A549 (cell line): ENCODE data around the gene ERH. TPM values are rescaled to one million over a fixed set of nuclear protein-coding genes. Genes with fewer than 3 reads are reported as not detected.
A peak's percentile ranks its signal among the peaks of the same experiment; 100 is the strongest.

ENCODE experiments used
- CBX2 ChIP-seq: fragments of 200-600 bp; sonication (generic); IDR thresholded peaks from 2 replicates; pipeline ENCODE4 v1.6.1; 2016; ENCODE audit warnings: low read depth, mild to moderate bottlenecking, borderline replicate concordance
- CEBPB ChIP-seq, 2 experiments: fragments of >200 bp in 1 of 2; sonication (Bioruptor Twin) in 1 of 2; formaldehyde crosslinking in 1 of 2; IDR thresholded peaks; 2 replicates each; pipeline ENCODE4 v1.6.1; 2012 to 2016
- CTCF ChIP-seq: fragments of >200 bp; sonication (Bioruptor Twin); formaldehyde crosslinking; IDR thresholded peaks from 3 replicates; pipeline ENCODE4 v1.5.1; 2016
- EHF ChIP-seq: fragments of 250-450 bp; sonication (Bioruptor Pico); IDR thresholded peaks from 2 replicates; pipeline ENCODE4 v1.5.0; 2020; ENCODE audit warnings: mild to moderate bottlenecking
- EHMT2 ChIP-seq: fragments of 200-600 bp; sonication (generic); IDR thresholded peaks from 2 replicates; pipeline ENCODE4 v1.6.1; 2016; ENCODE audit warnings: antibody characterized with exemption, low read depth, mild to moderate bottlenecking, moderate library complexity
- EP300 ChIP-seq, 2 experiments: fragments of >200 bp; sonication (Bioruptor Twin); formaldehyde crosslinking; IDR thresholded peaks; 2 replicates in 1 of 2; 3 replicates in 1 of 2; pipeline ENCODE4 v1.6.1; 2016 to 2017
- HEYL ChIP-seq: fragments of 250-450 bp; sonication (Bioruptor Pico); IDR thresholded peaks from 2 replicates; pipeline ENCODE4 v1.8.0; 2021; ENCODE audit warnings: mild to moderate bottlenecking, moderate library complexity
- HMGXB4 ChIP-seq: fragments of 250-450 bp; sonication (Bioruptor Pico); IDR thresholded peaks from 2 replicates; pipeline ENCODE4 v1.5.0; 2021; ENCODE audit warnings: mild to moderate bottlenecking, moderate library complexity, borderline replicate concordance
- HOXA7 ChIP-seq: fragments of 250-450 bp; sonication (Bioruptor Pico); IDR thresholded peaks from 2 replicates; pipeline ENCODE4 v1.5.0; 2020; ENCODE audit warnings: mild to moderate bottlenecking, moderate library complexity
- KDM1A ChIP-seq: fragments of 200-600 bp; sonication (generic); IDR thresholded peaks from 2 replicates; pipeline ENCODE4 v1.6.1; 2016; ENCODE audit warnings: low read depth, mild to moderate bottlenecking
- KDM5A ChIP-seq: fragments of 200-600 bp; sonication (generic); IDR thresholded peaks from 2 replicates; pipeline ENCODE4 v1.6.1; 2016; ENCODE audit warnings: antibody characterized with exemption, mild to moderate bottlenecking
- MAFK ChIP-seq: fragments of 450-650 bp; IDR thresholded peaks from 2 replicates; pipeline ENCODE4 v1.6.1; 2014; ENCODE audit not compliant: partially characterized antibody
- MAX ChIP-seq: IDR thresholded peaks from 2 replicates; pipeline ENCODE4 v1.6.1; 2012
- NFE2L2 ChIP-seq: fragments of 150-350 bp; conservative IDR thresholded peaks from 2 replicates; pipeline ENCODE4 v1.6.1; 2014; ENCODE audit warnings: low read length
- RAD21 ChIP-seq, 2 experiments: fragments of >200 bp in 1 of 2; sonication (Bioruptor Twin) in 1 of 2; formaldehyde crosslinking in 1 of 2; IDR thresholded peaks in 1 of 2; conservative IDR thresholded peaks in 1 of 2; 2 replicates in 1 of 2; 3 replicates in 1 of 2; pipeline ENCODE4 v1.6.1; 2012 to 2018; ENCODE audit warnings: inconsistent platforms in 1 of 2
- RARB ChIP-seq: fragments of 250-450 bp; sonication (Bioruptor Pico); IDR thresholded peaks from 2 replicates; pipeline ENCODE4 v1.8.0; 2021; ENCODE audit warnings: mild to moderate bottlenecking, moderate library complexity
- REST ChIP-seq: fragments of 200-600 bp; sonication (generic); IDR thresholded peaks from 2 replicates; pipeline ENCODE4 v1.6.1; 2016; ENCODE audit warnings: antibody characterized with exemption, mild to moderate bottlenecking, moderate library complexity
- RFX5 ChIP-seq: fragments of 450-650 bp; IDR thresholded peaks from 2 replicates; pipeline ENCODE4 v1.7.1; 2014; ENCODE audit warnings: antibody characterized with exemption, mild to moderate bottlenecking, moderate library complexity
- RNF2 ChIP-seq: fragments of 200-600 bp; sonication (generic); IDR thresholded peaks from 2 replicates; pipeline ENCODE4 v1.6.1; 2016; ENCODE audit warnings: low read depth, mild to moderate bottlenecking, antibody characterized with exemption, moderate library complexity, borderline replicate concordance
- SMC3 ChIP-seq: fragments of >200 bp; sonication (Bioruptor Twin); formaldehyde crosslinking; IDR thresholded peaks from 3 replicates; pipeline ENCODE4 v1.6.1; 2018; ENCODE audit warnings: inconsistent platforms
- ZNF302 ChIP-seq: fragments of 250-450 bp; sonication (Bioruptor Pico); IDR thresholded peaks from 2 replicates; pipeline ENCODE4 v1.9.0; 2021; ENCODE audit warnings: inconsistent platforms, mild to moderate bottlenecking, moderate library complexity
- ZSCAN20 ChIP-seq: fragments of 250-450 bp; sonication (Bioruptor Pico); IDR thresholded peaks from 2 replicates; pipeline ENCODE4 v1.8.0; 2022; ENCODE audit warnings: mild to moderate bottlenecking, moderate library complexity
- polyA plus RNA-seq, 4 experiments: library from polyadenylated mRNA; depleted of rRNA in 3 of 4; stranded (reverse); fragments of >200 nt; fragmentation: RNase III in 1 of 4; extraction: RNeasy Plus Mini Kit Qiagen cat#74134 plus additional on column Dnase treatment in 1 of 4; gene quantifications; 2 replicates in 3 of 4; 3 replicates in 1 of 4; pipeline ENCODE4 v1.2.3, GENCODE V29; 2011 to 2017

Gene ERH
- polyA plus RNA-seq, 2 of the 4 experiments (the other 2 are of a cell fraction), result 377 to 562 TPM

- no peak for TF ChIP-seq RNF2
- no peak for TF ChIP-seq EHMT2
- TF ChIP-seq NFE2L2, result no peak
- TF ChIP-seq ZNF302 (CRISPR knock-in tag), result no peak
- TF ChIP-seq KDM1A, result no peak
- no peak for TF ChIP-seq HMGXB4 (CRISPR knock-in tag)
- no peak for TF ChIP-seq CBX2
- TF ChIP-seq RARB (CRISPR knock-in tag), result no peak
- no peak for TF ChIP-seq HEYL (CRISPR knock-in tag)
- TF ChIP-seq EP300 (IDR thresholded peaks at IDR 0.05), result no peak
- TF ChIP-seq CEBPB (IDR thresholded peaks at IDR 0.05), result no peak
- no peak for TF ChIP-seq HOXA7 (CRISPR knock-in tag)
- TF ChIP-seq RAD21 (conservative IDR thresholded peaks at IDR 0.05 in 1 of 2, IDR thresholded peaks at IDR 0.05 in 1 of 2), result no peak
- no peak for TF ChIP-seq MAFK
- TF ChIP-seq MAX, result peak; percentile 86
- TF ChIP-seq KDM5A, result 0 out of 2 replicates have a peak, but pooled peaks have one; percentile 19
- no peak for TF ChIP-seq ZSCAN20 (CRISPR knock-in tag)
- no peak; the same call in 1 of the 2 replicates for TF ChIP-seq RFX5
- no peak for TF ChIP-seq CTCF
- no peak for TF ChIP-seq SMC3
- TF ChIP-seq REST, result peak; percentile 87
- TF ChIP-seq EHF, result no peak; the same call in 1 of the 2 replicates
- TF ChIP-seq, all 56 proteins: peak for 15
Measured at GRCh38 chr14:69398053-69398817, at the start of gene ERH, which contains the start of gene SLC39A9 (continued).
